HCT116 (cell line): Measurements from ENCODE around the gene PPP1R12C.

Experiments used
- TF ChIP-seq, protein P1 (sequence below), 3 experiments: fragments of 200-600 bp in 1 of 3; sonication (generic) in 1 of 3; IDR thresholded peaks in 2 of 3; conservative IDR thresholded peaks in 1 of 3; 2 replicates each; pipeline ENCODE4 v1.5.1; 2012 to 2017; ENCODE audit warnings: low read depth in 2 of 3, low read length in 2 of 3, antibody characterized with exemption in 1 of 3, borderline replicate concordance in 1 of 3, control low read depth in 1 of 3, mild to moderate bottlenecking in 1 of 3, mixed read lengths in 1 of 3, mixed run types in 1 of 3, moderate library complexity in 1 of 3; ENCODE audit not compliant: insufficient read depth in 1 of 3
- TF ChIP-seq, protein P2 (sequence below): IDR thresholded peaks from 2 replicates; pipeline ENCODE4 v1.6.1; 2011; ENCODE audit warnings: mild to moderate bottlenecking, low read length, moderate library complexity; ENCODE audit not compliant: insufficient replicate concordance; ENCODE audit errors: extremely low read depth

DNA sequence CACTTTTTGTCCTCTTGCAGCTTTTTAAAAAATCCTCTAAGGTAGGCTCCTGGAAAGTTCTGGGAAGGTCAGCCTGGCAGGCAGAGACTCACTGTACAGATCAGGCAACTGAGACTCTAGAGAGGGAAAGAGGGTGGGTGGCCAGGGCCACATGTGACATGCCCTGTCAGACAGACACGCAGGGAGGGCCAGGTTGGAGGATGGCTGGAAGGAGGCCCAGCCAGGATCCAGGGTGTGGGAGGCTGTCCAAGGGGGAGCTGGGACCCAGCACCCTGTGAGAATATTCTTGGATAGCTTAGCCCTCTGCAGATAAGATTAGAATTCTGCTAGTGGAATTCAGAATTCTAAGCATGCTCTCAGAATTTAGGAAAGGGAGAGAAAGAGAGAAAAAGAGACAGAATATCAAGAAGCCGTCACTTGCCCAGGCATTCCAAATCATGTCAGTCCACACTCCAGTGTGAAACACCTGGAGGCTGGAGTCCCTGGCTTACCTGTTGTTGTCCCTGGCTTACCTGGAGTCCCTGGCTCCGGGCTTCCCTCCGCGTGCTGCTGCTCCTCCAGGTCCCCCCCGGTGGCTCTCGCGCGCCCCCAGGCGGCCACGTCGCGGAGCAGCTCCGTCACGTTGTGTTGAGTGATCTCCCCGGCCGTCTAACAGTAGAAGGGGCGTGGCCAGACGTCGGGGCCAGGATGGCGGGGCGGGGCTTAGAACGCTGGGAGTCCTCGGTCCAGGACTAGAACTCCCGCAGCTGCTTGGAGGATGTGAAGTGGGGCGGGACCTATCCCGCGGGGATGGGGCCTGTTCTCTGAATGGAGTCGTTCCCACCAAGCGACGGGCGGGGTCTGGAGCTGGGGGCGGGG is 42.9 kb upstream of the PPP1R12C start:
- TF ChIP-seq, protein P1, sequence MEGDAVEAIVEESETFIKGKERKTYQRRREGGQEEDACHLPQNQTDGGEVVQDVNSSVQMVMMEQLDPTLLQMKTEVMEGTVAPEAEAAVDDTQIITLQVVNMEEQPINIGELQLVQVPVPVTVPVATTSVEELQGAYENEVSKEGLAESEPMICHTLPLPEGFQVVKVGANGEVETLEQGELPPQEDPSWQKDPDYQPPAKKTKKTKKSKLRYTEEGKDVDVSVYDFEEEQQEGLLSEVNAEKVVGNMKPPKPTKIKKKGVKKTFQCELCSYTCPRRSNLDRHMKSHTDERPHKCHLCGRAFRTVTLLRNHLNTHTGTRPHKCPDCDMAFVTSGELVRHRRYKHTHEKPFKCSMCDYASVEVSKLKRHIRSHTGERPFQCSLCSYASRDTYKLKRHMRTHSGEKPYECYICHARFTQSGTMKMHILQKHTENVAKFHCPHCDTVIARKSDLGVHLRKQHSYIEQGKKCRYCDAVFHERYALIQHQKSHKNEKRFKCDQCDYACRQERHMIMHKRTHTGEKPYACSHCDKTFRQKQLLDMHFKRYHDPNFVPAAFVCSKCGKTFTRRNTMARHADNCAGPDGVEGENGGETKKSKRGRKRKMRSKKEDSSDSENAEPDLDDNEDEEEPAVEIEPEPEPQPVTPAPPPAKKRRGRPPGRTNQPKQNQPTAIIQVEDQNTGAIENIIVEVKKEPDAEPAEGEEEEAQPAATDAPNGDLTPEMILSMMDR (IDR thresholded peaks at IDR 0.05 in 2 of 3, conservative IDR thresholded peaks at IDR 0.05 in 1 of 3; ENCODE audit: borderline replicate concordance in 1 of 3, insufficient read depth in 1 of 3, low read depth in 2 of 3, low read length in 2 of 3), result peak; percentile 89 to 97 (median 96)
- TF ChIP-seq, protein P2, sequence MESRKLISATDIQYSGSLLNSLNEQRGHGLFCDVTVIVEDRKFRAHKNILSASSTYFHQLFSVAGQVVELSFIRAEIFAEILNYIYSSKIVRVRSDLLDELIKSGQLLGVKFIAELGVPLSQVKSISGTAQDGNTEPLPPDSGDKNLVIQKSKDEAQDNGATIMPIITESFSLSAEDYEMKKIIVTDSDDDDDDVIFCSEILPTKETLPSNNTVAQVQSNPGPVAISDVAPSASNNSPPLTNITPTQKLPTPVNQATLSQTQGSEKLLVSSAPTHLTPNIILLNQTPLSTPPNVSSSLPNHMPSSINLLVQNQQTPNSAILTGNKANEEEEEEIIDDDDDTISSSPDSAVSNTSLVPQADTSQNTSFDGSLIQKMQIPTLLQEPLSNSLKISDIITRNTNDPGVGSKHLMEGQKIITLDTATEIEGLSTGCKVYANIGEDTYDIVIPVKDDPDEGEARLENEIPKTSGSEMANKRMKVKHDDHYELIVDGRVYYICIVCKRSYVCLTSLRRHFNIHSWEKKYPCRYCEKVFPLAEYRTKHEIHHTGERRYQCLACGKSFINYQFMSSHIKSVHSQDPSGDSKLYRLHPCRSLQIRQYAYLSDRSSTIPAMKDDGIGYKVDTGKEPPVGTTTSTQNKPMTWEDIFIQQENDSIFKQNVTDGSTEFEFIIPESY, result no peak
